Endothelial cell of umbilical vein (primary cell): ENCODE measurements around the gene C1orf159. TPM values are rescaled to one million over a fixed set of nuclear protein-coding genes. Genes with fewer than 3 reads are reported as not detected.

Experiments
- BruUV-seq: library from RNA; stranded (reverse); fragments of 400-500 nt; replicated peaks from 2 replicates; lab custom pipeline; 2021; lab: Mats Ljungman, UMichigan
- CTCF ChIA-PET: fragments of 300-600, 350-600 bp; sonication (Branson Sonifier 250); formaldehyde crosslinking; loops from one replicate; lab custom pipeline; 2021; ENCODE audit warnings: antibody characterized with exemption, inconsistent platforms; lab: Charles Lee
- POLR2A ChIA-PET: fragments of 300-600, 350-600 bp; sonication (Branson Sonifier 250); formaldehyde crosslinking; loops from one replicate; lab custom pipeline; 2021; ENCODE audit warnings: antibody characterized with exemption, inconsistent platforms; lab: Charles Lee
- DNase-seq: peaks from one replicate; pipeline ENCODE4 v3.0.0-alpha.2; 2011; ENCODE audit warnings: low read depth, low spot score
- FAIRE-seq: peaks from 2 replicates; lab custom pipeline; 2011; peaks lifted over from hg19 to GRCh38; lab: Jason Lieb, UNC
- H2AFZ ChIP-seq: 2 replicates; pipeline ENCODE4 v1.6.0; 2012; ENCODE audit warnings: low read depth, low read length, control low read depth, inconsistent platforms
- H3K27ac ChIP-seq: 2 replicates; pipeline ENCODE4 v1.5.1; 2011; ENCODE audit warnings: low read depth, mild to moderate bottlenecking, control low read depth, low read length, moderate library complexity; ENCODE audit not compliant: insufficient read depth
- H3K27me3 ChIP-seq, 2 experiments: 2 replicates each; pipeline versions ENCODE4 v1.6.0 to v1.6.1; 2011; ENCODE audit warnings: low read length in 2 of 2, mixed read lengths in 1 of 2; ENCODE audit not compliant: control insufficient read depth in 2 of 2, insufficient read depth in 2 of 2
- H3K36me3 ChIP-seq, 2 experiments: 2 replicates in 1 of 2; 3 replicates in 1 of 2; pipeline ENCODE4 v1.5.1; 2011; ENCODE audit warnings: low read length in 2 of 2, mild to moderate bottlenecking in 1 of 2, moderate library complexity in 1 of 2; ENCODE audit not compliant: control insufficient read depth in 2 of 2, insufficient read depth in 2 of 2; ENCODE audit errors: extremely low read depth in 1 of 2
- H3K4me1 ChIP-seq: 3 replicates; pipeline ENCODE4 v1.5.1; 2011; ENCODE audit warnings: mild to moderate bottlenecking, low read length; ENCODE audit not compliant: control insufficient read depth, insufficient read depth; ENCODE audit errors: extremely low read depth
- H3K4me2 ChIP-seq: 2 replicates; pipeline ENCODE4 v1.6.1; 2011; ENCODE audit warnings: low read length, control low read depth, mixed read lengths; ENCODE audit not compliant: insufficient read depth
- H3K4me3 ChIP-seq, 3 experiments: fragments of 200-600 bp in 1 of 3; sonication (generic), shearing (Covaris generic) in 1 of 3; replicated peaks in 1 of 3; 2 replicates each; pipeline ENCODE4 v1.5.1; 2011 to 2016; ENCODE audit warnings: control low read depth in 3 of 3, low read length in 3 of 3, mild to moderate bottlenecking in 2 of 3, inconsistent platforms in 1 of 3, low read depth in 1 of 3, moderate library complexity in 1 of 3; ENCODE audit not compliant: insufficient read depth in 1 of 3
- H3K79me2 ChIP-seq: 2 replicates; pipeline ENCODE4 v1.6.0; 2012; ENCODE audit warnings: low read length, inconsistent platforms; ENCODE audit not compliant: control insufficient read depth, insufficient read depth
- H3K9ac ChIP-seq: replicated peaks from 2 replicates; pipeline ENCODE3; 2011; ENCODE audit warnings: low read length, control low read depth; ENCODE audit not compliant: insufficient read depth; ENCODE audit errors: extremely low read depth
- H3K9me1 ChIP-seq: replicated peaks from 3 replicates; pipeline ENCODE4 v1.6.0; 2011; ENCODE audit warnings: mild to moderate bottlenecking, low read length; ENCODE audit not compliant: control insufficient read depth, insufficient read depth; ENCODE audit errors: extremely low read depth
- H3K9me3 ChIP-seq: replicated peaks from 2 replicates; pipeline ENCODE4 v1.5.1; 2012; ENCODE audit warnings: low read length, inconsistent platforms; ENCODE audit not compliant: control insufficient read depth, insufficient read depth
- H4K20me1 ChIP-seq: replicated peaks from 2 replicates; pipeline ENCODE3; 2011; ENCODE audit warnings: mild to moderate bottlenecking, low read length; ENCODE audit not compliant: control insufficient read depth, insufficient read depth; ENCODE audit errors: extremely low read depth
- EZH2 ChIP-seq: IDR thresholded peaks from 2 replicates; pipeline ENCODE4 v1.6.1; 2012; ENCODE audit warnings: borderline replicate concordance, low read depth, mild to moderate bottlenecking, moderate library complexity, low read length, inconsistent platforms; ENCODE audit not compliant: severe bottlenecking
- FOS ChIP-seq: IDR thresholded peaks from 2 replicates; pipeline ENCODE4 v1.6.1; 2011; ENCODE audit warnings: mild to moderate bottlenecking, low read length, moderate library complexity, borderline replicate concordance; ENCODE audit not compliant: insufficient read depth
- GATA2 ChIP-seq: IDR thresholded peaks from 2 replicates; pipeline ENCODE4 v1.7.0; 2011; ENCODE audit warnings: low read depth, mild to moderate bottlenecking, moderate library complexity, mixed read lengths, low read length; ENCODE audit not compliant: insufficient read length, insufficient read depth
- JUN ChIP-seq: IDR thresholded peaks from 2 replicates; pipeline ENCODE4 v1.6.1; 2011; ENCODE audit warnings: borderline replicate concordance, low read depth; ENCODE audit not compliant: insufficient read length, insufficient read depth
- MAX ChIP-seq: IDR thresholded peaks from 2 replicates; pipeline ENCODE4 v1.6.1; 2011; ENCODE audit not compliant: insufficient read depth, insufficient read length
- MYC ChIP-seq: IDR thresholded peaks from one replicate; pipeline ENCODE4 v1.6.1; 2011; ENCODE audit warnings: mild to moderate bottlenecking, low read depth, low read length
- POLR2A ChIP-seq: IDR thresholded peaks from 2 replicates; pipeline ENCODE4 v1.6.1; 2012; ENCODE audit warnings: low read depth, mild to moderate bottlenecking, control low read depth, low read length
- POLR2AphosphoS5 ChIP-seq: IDR thresholded peaks from 2 replicates; pipeline ENCODE4 v1.6.1; 2012; ENCODE audit warnings: low read depth, mild to moderate bottlenecking, control low read depth, low read length, moderate library complexity; ENCODE audit not compliant: insufficient read depth
- dilution Hi-C: fragments of 300-500 bp; cut with MboI; formaldehyde crosslinking; loops from one replicate; pipeline ENCODE4 v1.15.0; 2019; ENCODE audit warnings: low sequenced_read_pairs; ENCODE audit not compliant: extremely low pct_ligation_motif_present
- intact Hi-C: fragments of 100-400 bp; cut with micrococcal nuclease; formaldehyde crosslinking; loops from one replicate; pipeline ENCODE4 v1.10.0; 2022
- polyA plus RNA-seq, 4 experiments: library from polyadenylated mRNA; depleted of rRNA in 3 of 4; stranded (reverse) in 3 of 4; unstranded in 1 of 4; fragments of >200 nt; gene quantifications; 2 replicates each; pipeline versions ENCODE4 v1.2.1 to v1.2.3, GENCODE V29; 2011 to 2012; ENCODE audit warnings: missing spikeins in 1 of 4
- total RNA-seq: library from RNA; stranded (reverse); gene quantifications from 2 replicates; pipeline ENCODE4 v1.2.3, GENCODE V29; 2021
- TF ChIP-seq, protein P1 (sequence below), 2 donors: IDR thresholded peaks; 1 replicate in 1 of 2; 2 replicates in 1 of 2; pipeline ENCODE4 v1.5.1; 2011; ENCODE audit warnings: low read length in 2 of 2, mild to moderate bottlenecking in 2 of 2, moderate library complexity in 2 of 2, control low read depth in 1 of 2, inconsistent platforms in 1 of 2, low read depth in 1 of 2; ENCODE audit not compliant: insufficient read depth in 1 of 2; ENCODE audit errors: extremely low read depth in 1 of 2

The C1orf159 gene
- total and polyA plus RNA-seq, 2 donors (not counting 3 experiments of a cell fraction or from before 2014, with no cell fraction given), result 16.1 to 20.1 TPM

DNA sequence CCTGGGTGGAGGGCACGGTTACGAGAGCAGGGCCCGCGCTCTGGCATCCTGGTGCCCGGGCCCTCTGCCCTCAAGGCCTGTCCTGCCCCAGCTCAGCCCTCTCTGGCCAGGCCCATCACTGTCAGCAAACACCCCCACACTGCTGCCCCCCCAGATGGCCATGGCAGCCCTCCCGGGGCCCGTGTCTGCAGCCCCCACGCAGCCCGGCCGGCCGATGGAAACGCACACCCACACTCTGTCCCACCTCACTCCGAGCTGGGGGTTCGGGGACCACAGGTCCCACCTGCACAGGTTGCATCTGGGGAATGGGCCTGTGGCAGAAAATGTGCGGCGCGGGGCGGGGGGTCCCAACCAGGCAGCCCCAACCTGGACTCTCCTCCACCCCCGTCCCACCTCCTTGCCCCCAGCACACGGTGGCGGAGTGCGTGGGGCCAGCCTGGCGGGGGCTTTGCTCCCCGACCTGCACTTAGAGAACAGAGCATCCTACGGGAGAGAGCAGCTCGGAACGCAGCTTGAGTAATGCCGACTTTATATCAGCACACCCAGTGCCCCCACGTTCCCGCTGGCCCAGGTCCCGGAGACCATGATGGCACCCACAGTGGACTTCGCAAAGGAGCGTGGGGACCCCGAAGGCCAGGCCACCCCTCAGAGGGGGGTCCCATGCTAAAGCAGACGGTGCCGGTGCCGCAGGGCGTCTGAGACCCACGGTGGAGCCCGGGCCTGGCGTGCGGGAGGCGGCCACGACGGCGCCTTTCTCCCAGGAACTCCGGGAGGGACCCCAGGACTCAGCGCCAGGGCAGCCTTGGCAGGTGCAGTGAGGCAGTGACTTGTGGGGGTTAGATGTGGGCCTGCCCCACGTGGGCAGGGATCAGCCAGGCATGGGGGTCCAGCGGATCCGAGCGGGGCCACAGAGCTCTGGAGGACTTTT is 34.3 kb downstream of the C1orf159 start:
- ChIA-PET POLR2A (no interaction called here), CTCF (no interaction called here)
- TF ChIP-seq MYC, result no peak
- TF ChIP-seq FOS, result no peak
- dilution Hi-C loops (no loop called here), intact Hi-C loops (no loop called here)
- Histone ChIP-seq H3K4me2 (no peak overlapping the region), H2AFZ (no peak overlapping the region), H3K36me3 (no peaks in the 10 kb centered on the region), H3K27ac (no peak overlapping the region), H3K27me3 (no peaks in the 10 kb centered on the region), H3K4me1 (peaks cover 2% of the 10 kb centered on the region), H3K79me2 (no peaks in the 10 kb centered on the region), H4K20me1 (no peaks in the 10 kb centered on the region), H3K9me1 (no peaks in the 10 kb centered on the region), H3K9me3 (no peaks in the 10 kb centered on the region), H3K9ac (no peak overlapping the region), H3K4me3 (no peak overlapping the region)
- DNase-seq, result no peak
- no TSS peak for BruUV-seq
- no peak for FAIRE-seq

GRCh38 chr1:1080951-1081310 is 35.0 kb downstream of the C1orf159 start:
- no peaks in the 10 kb centered on the region for H4K20me1 ChIP-seq
- H3K9me1 ChIP-seq, result no peaks in the 10 kb centered on the region
- no peaks in the 10 kb centered on the region for H3K36me3 ChIP-seq
- no peak overlapping the region for H3K27ac ChIP-seq
- no peak for DNase-seq
- ChIA-PET CTCF (no interaction called here), POLR2A (no interaction called here)
- H2AFZ ChIP-seq, result no peak overlapping the region
- H3K9ac ChIP-seq, result no peak overlapping the region
- dilution Hi-C loops, result no loop called here
- no peak for TF ChIP-seq EZH2
- no peak for TF ChIP-seq FOS
- TF ChIP-seq POLR2A, result no peak
- TF ChIP-seq POLR2AphosphoS5, result no peak
- no peak for TF ChIP-seq GATA2
- TF ChIP-seq MYC, result no peak
- no peak for TF ChIP-seq MAX
- TF ChIP-seq JUN, result no peak
- TF ChIP-seq, protein P1, sequence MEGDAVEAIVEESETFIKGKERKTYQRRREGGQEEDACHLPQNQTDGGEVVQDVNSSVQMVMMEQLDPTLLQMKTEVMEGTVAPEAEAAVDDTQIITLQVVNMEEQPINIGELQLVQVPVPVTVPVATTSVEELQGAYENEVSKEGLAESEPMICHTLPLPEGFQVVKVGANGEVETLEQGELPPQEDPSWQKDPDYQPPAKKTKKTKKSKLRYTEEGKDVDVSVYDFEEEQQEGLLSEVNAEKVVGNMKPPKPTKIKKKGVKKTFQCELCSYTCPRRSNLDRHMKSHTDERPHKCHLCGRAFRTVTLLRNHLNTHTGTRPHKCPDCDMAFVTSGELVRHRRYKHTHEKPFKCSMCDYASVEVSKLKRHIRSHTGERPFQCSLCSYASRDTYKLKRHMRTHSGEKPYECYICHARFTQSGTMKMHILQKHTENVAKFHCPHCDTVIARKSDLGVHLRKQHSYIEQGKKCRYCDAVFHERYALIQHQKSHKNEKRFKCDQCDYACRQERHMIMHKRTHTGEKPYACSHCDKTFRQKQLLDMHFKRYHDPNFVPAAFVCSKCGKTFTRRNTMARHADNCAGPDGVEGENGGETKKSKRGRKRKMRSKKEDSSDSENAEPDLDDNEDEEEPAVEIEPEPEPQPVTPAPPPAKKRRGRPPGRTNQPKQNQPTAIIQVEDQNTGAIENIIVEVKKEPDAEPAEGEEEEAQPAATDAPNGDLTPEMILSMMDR (IDR thresholded peaks at IDR 0.05; ENCODE audit: extremely low read depth in 1 of 2, insufficient read depth in 1 of 2, low read depth in 1 of 2, low read length in 2 of 2), result no peak
- H3K4me3 ChIP-seq, result no peak overlapping the region
- no peak overlapping the region for H3K4me2 ChIP-seq
- H3K4me1 ChIP-seq, result peaks cover 2% of the 10 kb centered on the region
- H3K79me2 ChIP-seq, result no peaks in the 10 kb centered on the region
- no peaks in the 10 kb centered on the region for H3K9me3 ChIP-seq
- BruUV-seq, result no TSS peak
- intact Hi-C loops, result no loop called here
- no peaks in the 10 kb centered on the region for H3K27me3 ChIP-seq
- no peak for FAIRE-seq
